Esophagus muscularis mucosa (tissue), 4 donors: ENCODE data around the gene ARL4C.

Source experiments
- EP300 ChIP-seq: sonication (generic); formaldehyde crosslinking; IDR thresholded peaks from one replicate; pipeline ENCODE4 v1.6.1; 2017; ENCODE audit warnings: antibody characterized with exemption
- POLR2A ChIP-seq: fragments of 450-650 bp; IDR thresholded peaks from one replicate; pipeline ENCODE4 v1.6.1; 2017; ENCODE audit warnings: antibody characterized with exemption, moderate library complexity, mild to moderate bottlenecking, low read depth
- POLR2AphosphoS5 ChIP-seq, 2 donors: sonication (generic); formaldehyde crosslinking; IDR thresholded peaks; one replicate each; pipeline ENCODE4 v1.6.1; 2017; ENCODE audit warnings: antibody characterized with exemption in 2 of 2
- TF ChIP-seq, protein P1 (sequence below), 3 experiments: fragments of 200-600 bp in 2 of 3; fragments of 450-650 bp in 1 of 3; sonication (generic) in 2 of 3; IDR thresholded peaks; one replicate each; pipeline ENCODE4 v1.5.1; 2017 to 2019; ENCODE audit warnings: antibody characterized with exemption in 3 of 3, mild to moderate bottlenecking in 2 of 3, moderate library complexity in 1 of 3

- TF ChIP-seq, protein P1, sequence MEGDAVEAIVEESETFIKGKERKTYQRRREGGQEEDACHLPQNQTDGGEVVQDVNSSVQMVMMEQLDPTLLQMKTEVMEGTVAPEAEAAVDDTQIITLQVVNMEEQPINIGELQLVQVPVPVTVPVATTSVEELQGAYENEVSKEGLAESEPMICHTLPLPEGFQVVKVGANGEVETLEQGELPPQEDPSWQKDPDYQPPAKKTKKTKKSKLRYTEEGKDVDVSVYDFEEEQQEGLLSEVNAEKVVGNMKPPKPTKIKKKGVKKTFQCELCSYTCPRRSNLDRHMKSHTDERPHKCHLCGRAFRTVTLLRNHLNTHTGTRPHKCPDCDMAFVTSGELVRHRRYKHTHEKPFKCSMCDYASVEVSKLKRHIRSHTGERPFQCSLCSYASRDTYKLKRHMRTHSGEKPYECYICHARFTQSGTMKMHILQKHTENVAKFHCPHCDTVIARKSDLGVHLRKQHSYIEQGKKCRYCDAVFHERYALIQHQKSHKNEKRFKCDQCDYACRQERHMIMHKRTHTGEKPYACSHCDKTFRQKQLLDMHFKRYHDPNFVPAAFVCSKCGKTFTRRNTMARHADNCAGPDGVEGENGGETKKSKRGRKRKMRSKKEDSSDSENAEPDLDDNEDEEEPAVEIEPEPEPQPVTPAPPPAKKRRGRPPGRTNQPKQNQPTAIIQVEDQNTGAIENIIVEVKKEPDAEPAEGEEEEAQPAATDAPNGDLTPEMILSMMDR (IDR thresholded peaks at IDR 0.05) = no peak
- TF ChIP-seq POLR2A (no peak), POLR2AphosphoS5 (IDR thresholded peaks at IDR 0.05) (no peak), EP300 (no peak)
These were observed 21.1 kb upstream of the ARL4C start for GRCh38 chr2:234517971-234518370.
